Measurements from ENCODE around the gene FGFRL1.

GRCh38 chr4:1023895-1024740, 12.7 kb downstream of the FGFRL1 start:
- TF ChIP-seq CTCF (IDR thresholded peaks at IDR 0.05; ENCODE audit: low read depth, low read length) (no peak), POLR2A (IDR thresholded peaks at IDR 0.05; ENCODE audit: extremely low read depth, insufficient read length) (no peak), MYC (IDR thresholded peaks at IDR 0.05; ENCODE audit: low read depth, low read length) (no peak)

All from NB4 (cell line).